H9 (cell line): ENCODE data around the gene MUC5B. TPM values are rescaled to one million over a fixed set of nuclear protein-coding genes. Genes with fewer than 3 reads are reported as not detected.

ENCODE experiments used
- DNase-seq: peaks from one replicate; pipeline ENCODE4 v3.0.0-alpha.2; 2017
- H2AFZ ChIP-seq: one replicate; pipeline ENCODE4 v1.6.1; 2013; ENCODE audit warnings: mild to moderate bottlenecking, low read length, control low read depth, moderate library complexity
- H2AK5ac ChIP-seq: 2 replicates; pipeline ENCODE4 v1.6.1; 2013; ENCODE audit warnings: low read length, control low read depth, mixed read lengths; ENCODE audit not compliant: insufficient read length
- H2BK120ac ChIP-seq: one replicate; pipeline ENCODE4 v1.6.1; 2013; ENCODE audit warnings: low read depth, mild to moderate bottlenecking, low read length, control low read depth, inconsistent platforms; ENCODE audit not compliant: poor library complexity, severe bottlenecking
- H2BK12ac ChIP-seq: 2 replicates; pipeline ENCODE4 v1.6.1; 2013; ENCODE audit warnings: low read length, control low read depth, mixed read lengths, low read depth; ENCODE audit not compliant: insufficient read length
- H2BK15ac ChIP-seq: 2 replicates; pipeline ENCODE4 v1.6.1; 2013; ENCODE audit warnings: low read depth, low read length, control low read depth
- H2BK20ac ChIP-seq: one replicate; pipeline ENCODE4 v1.6.1; 2013; ENCODE audit warnings: low read depth, mild to moderate bottlenecking, low read length, control low read depth, inconsistent platforms; ENCODE audit not compliant: poor library complexity, severe bottlenecking
- H2BK5ac ChIP-seq: 2 replicates; pipeline ENCODE4 v1.6.1; 2013; ENCODE audit warnings: low read length, control low read depth, mixed read lengths; ENCODE audit not compliant: insufficient read length
- H3K14ac ChIP-seq: 2 replicates; pipeline ENCODE4 v1.6.1; 2013; ENCODE audit warnings: low read length, control low read depth; ENCODE audit not compliant: insufficient read depth
- H3K18ac ChIP-seq: 2 replicates; pipeline ENCODE4 v1.6.1; 2013; ENCODE audit warnings: low read depth, mild to moderate bottlenecking, mixed read lengths, low read length, control low read depth; ENCODE audit not compliant: insufficient read length
- H3K23ac ChIP-seq: 2 replicates; pipeline ENCODE4 v1.6.1; 2013; ENCODE audit warnings: low read length, control low read depth, mixed read lengths, low read depth; ENCODE audit not compliant: insufficient read length
- H3K23me2 ChIP-seq: 2 replicates; pipeline ENCODE4 v1.6.1; 2013; ENCODE audit warnings: low read depth, mild to moderate bottlenecking, mixed read lengths, low read length, control low read depth; ENCODE audit not compliant: insufficient read length, poor library complexity, severe bottlenecking
- H3K27ac ChIP-seq: 2 replicates; pipeline ENCODE4 v1.5.1; 2013; ENCODE audit warnings: low read length, control low read depth, mixed read lengths, low read depth; ENCODE audit not compliant: insufficient read length
- H3K27me3 ChIP-seq: 2 replicates; pipeline ENCODE4 v1.6.1; 2013; ENCODE audit warnings: low read length, control low read depth, inconsistent platforms; ENCODE audit not compliant: insufficient read depth
- H3K4ac ChIP-seq: 2 replicates; pipeline ENCODE4 v1.6.1; 2013; ENCODE audit warnings: low read depth, mild to moderate bottlenecking, control low read depth, inconsistent platforms, low read length, moderate library complexity
- H3K4me1 ChIP-seq: 2 replicates; pipeline ENCODE4 v1.6.1; 2013; ENCODE audit warnings: low read length, control low read depth, inconsistent platforms; ENCODE audit not compliant: insufficient read depth
- H3K4me2 ChIP-seq: 2 replicates; pipeline ENCODE4 v1.6.1; 2013; ENCODE audit warnings: low read length, control low read depth, mixed read lengths; ENCODE audit not compliant: insufficient read length, insufficient read depth
- H3K56ac ChIP-seq: 2 replicates; pipeline ENCODE4 v1.6.1; 2013; ENCODE audit warnings: low read depth, mild to moderate bottlenecking, mixed read lengths, low read length, control low read depth; ENCODE audit not compliant: insufficient read length
- H3K79me1 ChIP-seq: 2 replicates; pipeline ENCODE4 v1.6.1; 2013; ENCODE audit warnings: low read depth, mild to moderate bottlenecking, moderate library complexity, low read length, control low read depth, inconsistent platforms; ENCODE audit not compliant: insufficient read depth, poor library complexity, severe bottlenecking
- H3K79me2 ChIP-seq: 2 replicates; pipeline ENCODE4 v1.6.1; 2013; ENCODE audit warnings: low read length, control low read depth, inconsistent platforms; ENCODE audit not compliant: insufficient read depth
- H3K9ac ChIP-seq: 2 replicates; pipeline ENCODE4 v1.6.1; 2013; ENCODE audit warnings: low read length, control low read depth, mixed read lengths; ENCODE audit not compliant: insufficient read length; ENCODE audit errors: extremely low read depth
- H3K9me3 ChIP-seq: one replicate; pipeline ENCODE4 v1.6.1; 2013; ENCODE audit warnings: low read depth, low read length, inconsistent platforms; ENCODE audit not compliant: control insufficient read depth
- H3T11ph ChIP-seq: one replicate; pipeline ENCODE4 v1.6.1; 2013; ENCODE audit warnings: mild to moderate bottlenecking, low read length, control low read depth, inconsistent platforms
- H4K20me1 ChIP-seq: one replicate; pipeline ENCODE4 v1.6.1; 2013; ENCODE audit not compliant: control insufficient read depth, insufficient read length, insufficient read depth
- H4K5ac ChIP-seq: 2 replicates; pipeline ENCODE4 v1.6.1; 2013; ENCODE audit warnings: low read depth, mild to moderate bottlenecking, mixed read lengths, low read length, control low read depth; ENCODE audit not compliant: insufficient read length
- H4K8ac ChIP-seq: replicated peaks from 2 replicates; pipeline ENCODE4 v1.6.1; 2013; ENCODE audit warnings: low read length, control low read depth, mixed read lengths, low read depth; ENCODE audit not compliant: insufficient read length
- H4K91ac ChIP-seq: 2 replicates; pipeline ENCODE4 v1.6.1; 2013; ENCODE audit warnings: low read depth, mild to moderate bottlenecking, moderate library complexity, mixed read lengths, low read length, control low read depth; ENCODE audit not compliant: insufficient read length
- H3K27ac Mint-ChIP-seq, 3 experiments: 2 replicates in 2 of 3; 3 replicates in 1 of 3; pipeline ENCODE4 v1.8.0; 2020 to 2021; ENCODE audit warnings: mixed read lengths in 3 of 3, mild to moderate bottlenecking in 1 of 3, moderate library complexity in 1 of 3
- H3K27me3 Mint-ChIP-seq: 2 replicates; pipeline ENCODE4 v1.8.0; 2021; ENCODE audit warnings: low read depth, mild to moderate bottlenecking, moderate library complexity, mixed read lengths
- H3K36me3 Mint-ChIP-seq, 3 experiments: 2 replicates in 2 of 3; 3 replicates in 1 of 3; pipeline ENCODE4 v1.8.0; 2020 to 2021; ENCODE audit warnings: low read depth in 3 of 3, mixed read lengths in 3 of 3; ENCODE audit not compliant: insufficient read depth in 1 of 3
- H3K4me1 Mint-ChIP-seq, 2 experiments: 2 replicates each; pipeline ENCODE4 v1.8.0; 2020; ENCODE audit warnings: mixed read lengths in 2 of 2
- H3K4me3 Mint-ChIP-seq, 2 experiments: 2 replicates in 1 of 2; 3 replicates in 1 of 2; pipeline ENCODE4 v1.8.0; 2020 to 2021; ENCODE audit warnings: mild to moderate bottlenecking in 2 of 2, mixed read lengths in 2 of 2, moderate library complexity in 1 of 2
- H3K9me3 Mint-ChIP-seq, 2 experiments: 2 replicates in 1 of 2; 3 replicates in 1 of 2; pipeline ENCODE4 v1.8.0; 2020; ENCODE audit warnings: mild to moderate bottlenecking in 2 of 2, mixed read lengths in 2 of 2, moderate library complexity in 1 of 2
- CTCF ChIP-seq: fragments of 200-600 bp; sonication (generic); conservative IDR thresholded peaks from 3 replicates; pipeline ENCODE4 v1.8.0; 2021; ENCODE audit warnings: antibody characterized with exemption, mild to moderate bottlenecking
- WGBS: extraction: QIAGEN DNeasy Blood & Tissue Kit; methylation state at CpG from one replicate; pipeline ENCODE4 v1.1.7; 2013; ENCODE audit warnings: missing lambda C conversion rate, low lambda C conversion rate, mixed read lengths; ENCODE audit not compliant: insufficient read length; ENCODE audit errors: extremely low coverage; 5-methylcytosine and 5-hydroxymethylcytosine counted together
- total RNA-seq: library from RNA; stranded (reverse); gene quantifications from 2 replicates; pipeline ENCODE4 v1.2.1, GENCODE V29; 2021

Gene MUC5B
- total RNA-seq, 1 experiment from 2014 or later, result not detected

GRCh38 chr11:1272531-1272930 is 49.7 kb downstream of the MUC5B start:
- H2BK15ac ChIP-seq, result no peak overlapping the region
- no peaks in the 10 kb centered on the region for H4K20me1 ChIP-seq
- H2BK12ac ChIP-seq, result no peak overlapping the region
- no peak overlapping the region for H2BK120ac ChIP-seq
- H3K79me2 ChIP-seq, result no peaks in the 10 kb centered on the region
- H3K36me3 Mint-ChIP-seq, result peaks cover 3 to 33% (median 18%) of the 10 kb centered on the region in 3 experiments; a peak in 5 of 7 replicates
- no peak overlapping the region for H3K18ac ChIP-seq
- no peak overlapping the region for H2BK20ac ChIP-seq
- H3K4me2 ChIP-seq, result no peak overlapping the region
- H4K5ac ChIP-seq, result no peak overlapping the region
- no peak for DNase-seq
- H2AK5ac ChIP-seq, result no peak overlapping the region
- no peak overlapping the region for H3K23ac ChIP-seq
- no peak overlapping the region for H3K4ac ChIP-seq
- no peak for TF ChIP-seq CTCF
- no peak overlapping the region for H3K14ac ChIP-seq
- H3K4me3 Mint-ChIP-seq, result no peak overlapping the region
- no peaks in the 10 kb centered on the region for H3K4me1 ChIP-seq
- H3K79me1 ChIP-seq, result no peaks in the 10 kb centered on the region
- H3K27ac ChIP-seq, result no peak overlapping the region
- H2BK5ac ChIP-seq, result no peak overlapping the region
- H2AFZ ChIP-seq, result no peak overlapping the region
- H3K27me3 ChIP-seq, result no peaks in the 10 kb centered on the region
- no peak overlapping the region for H4K91ac ChIP-seq
- H3K9ac ChIP-seq, result no peak overlapping the region
- no peaks in the 10 kb centered on the region for H3K27me3 Mint-ChIP-seq
- WGBS, result no CpG with 5 or more reads among the region's 30 CpGs
- H3K9me3 ChIP-seq, result no peaks in the 10 kb centered on the region
- H3K23me2 ChIP-seq, result no peaks in the 10 kb centered on the region
- H3T11ph ChIP-seq, result no peak overlapping the region
- H3K56ac ChIP-seq, result no peak overlapping the region
- H3K27ac Mint-ChIP-seq, result no peak overlapping the region
- H3K4me1 Mint-ChIP-seq, result peaks cover 2 to 3% of the 10 kb centered on the region in 2 experiments; a peak in 2 of 4 replicates
- no peak overlapping the region for H4K8ac ChIP-seq
- H3K9me3 Mint-ChIP-seq, result no peaks in the 10 kb centered on the region
